ENCODE results near the gene MAPKBP1.

Gene MAPKBP1

DNA sequence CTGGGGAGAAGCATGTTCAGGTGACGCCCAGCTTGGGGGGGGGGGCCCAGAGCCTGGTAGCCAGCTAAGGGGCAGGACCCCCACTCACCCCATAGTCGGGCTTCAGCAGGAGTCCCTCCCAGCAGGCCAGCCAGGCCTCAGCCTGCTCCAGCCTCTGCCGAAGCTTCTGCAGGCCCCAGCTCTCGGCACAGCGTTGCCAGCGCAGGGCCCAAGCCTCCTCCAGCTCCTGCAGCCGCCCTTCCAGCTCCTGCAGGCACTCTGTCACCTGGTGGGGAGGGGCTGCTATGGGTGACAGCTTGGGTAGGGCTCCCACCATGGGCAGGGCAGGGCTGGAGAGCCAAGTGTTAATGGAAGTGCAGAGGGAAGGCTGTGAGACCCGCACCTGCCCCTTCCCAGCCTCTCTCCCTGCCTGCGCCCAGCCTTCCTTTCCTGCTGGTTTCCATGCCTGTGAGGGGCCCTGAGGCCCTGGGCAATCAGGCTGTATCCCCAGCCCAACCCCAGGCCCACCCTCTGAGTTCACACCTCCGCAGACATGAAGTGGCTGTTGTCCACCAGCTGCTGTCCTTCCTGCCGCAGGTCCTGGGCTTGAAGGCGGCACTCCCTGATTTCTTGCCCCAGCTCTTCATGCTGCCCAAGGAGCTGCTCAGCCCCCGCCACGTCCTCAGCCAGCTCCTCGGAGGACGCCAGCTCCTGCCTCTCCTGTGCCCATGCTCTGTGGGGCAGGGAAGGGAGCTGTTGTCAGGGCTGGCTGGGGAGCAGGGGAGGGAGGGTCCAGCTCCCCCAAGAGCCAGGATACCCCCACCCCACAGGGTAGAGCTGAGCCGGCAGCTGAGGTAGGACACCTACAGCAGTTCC lies 78.7 kb downstream of the MAPKBP1 start:
- DNase-seq: no peak

DNA sequence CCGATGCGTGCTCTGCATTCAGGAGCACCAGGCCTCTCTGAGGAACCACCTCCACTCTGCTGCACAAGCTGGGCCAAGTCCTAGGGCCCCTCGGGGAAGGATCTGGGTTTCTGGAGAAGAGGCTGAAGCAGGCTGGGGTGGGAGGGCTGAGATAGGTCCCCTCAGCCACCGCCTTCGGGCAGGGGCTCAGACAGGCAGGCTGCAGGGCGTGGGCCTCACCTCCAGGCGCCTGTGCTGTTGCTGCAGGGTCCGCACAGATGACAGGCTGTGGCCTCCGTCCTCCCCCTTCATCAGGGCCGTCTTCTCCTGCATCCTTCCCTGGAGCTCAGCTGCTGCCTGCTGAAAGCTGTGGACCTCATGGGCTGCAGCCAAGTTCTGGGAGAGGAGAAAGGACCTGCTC lies 79.5 kb downstream of the MAPKBP1 start:
- no peak for DNase-seq

DNA sequence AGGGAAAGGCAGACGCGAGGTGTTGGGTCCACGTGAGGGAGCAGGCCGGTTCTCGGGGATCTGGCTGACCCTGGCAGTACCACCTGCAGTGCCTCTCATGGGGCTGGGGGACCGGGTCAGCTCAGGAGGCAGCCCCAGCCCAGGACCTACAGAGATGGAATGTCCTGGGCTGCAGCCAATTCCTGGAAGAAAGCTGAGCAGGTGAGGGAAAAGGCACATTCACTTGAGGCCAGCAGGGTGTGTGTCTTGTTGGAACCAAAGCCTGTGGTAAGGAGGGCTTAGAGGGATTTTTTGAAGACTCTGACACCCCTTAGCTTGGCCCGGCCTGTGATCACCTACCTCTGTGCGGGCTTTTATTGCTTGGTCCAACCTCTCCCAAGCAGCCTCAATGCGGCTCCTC lies 80.2 kb downstream of the MAPKBP1 start:
- DNase-seq: no peak

DNA sequence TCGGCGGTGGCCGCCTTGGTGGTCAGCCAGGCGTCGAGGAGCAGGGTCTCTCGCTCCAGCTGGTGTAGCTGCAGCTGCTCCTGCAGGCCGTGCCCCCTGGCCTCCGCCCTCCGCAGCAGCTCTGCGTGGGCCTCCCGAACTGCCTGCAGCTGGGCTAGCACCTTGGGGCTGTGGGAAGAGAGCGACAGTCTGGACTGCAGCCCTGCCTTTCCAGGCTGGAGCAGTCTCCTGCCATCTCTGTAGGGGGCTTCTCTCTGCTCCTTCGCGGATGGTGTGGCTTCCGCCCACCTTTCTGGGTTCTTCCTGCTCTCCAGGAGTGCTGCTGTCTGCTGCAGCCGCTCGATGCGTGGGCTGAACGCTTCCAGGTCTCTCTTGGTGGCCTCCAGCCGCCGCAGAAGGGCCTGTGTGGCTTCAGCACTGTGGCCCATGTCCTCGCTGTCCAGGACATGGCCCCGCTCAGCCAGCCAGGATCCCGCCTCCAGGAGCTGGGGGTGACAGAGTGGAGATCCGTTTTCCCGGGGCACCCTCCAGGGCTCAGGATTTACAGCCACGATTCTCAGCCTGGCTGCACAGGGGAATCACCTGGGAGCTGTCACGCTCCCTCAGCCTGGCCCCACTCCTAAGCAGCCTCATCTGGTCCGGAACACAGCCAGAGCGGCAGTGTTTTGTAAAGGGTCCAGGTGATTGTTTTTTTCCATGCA lies 81.1 kb downstream of the MAPKBP1 start:
- DNase-seq: no peak

DNA sequence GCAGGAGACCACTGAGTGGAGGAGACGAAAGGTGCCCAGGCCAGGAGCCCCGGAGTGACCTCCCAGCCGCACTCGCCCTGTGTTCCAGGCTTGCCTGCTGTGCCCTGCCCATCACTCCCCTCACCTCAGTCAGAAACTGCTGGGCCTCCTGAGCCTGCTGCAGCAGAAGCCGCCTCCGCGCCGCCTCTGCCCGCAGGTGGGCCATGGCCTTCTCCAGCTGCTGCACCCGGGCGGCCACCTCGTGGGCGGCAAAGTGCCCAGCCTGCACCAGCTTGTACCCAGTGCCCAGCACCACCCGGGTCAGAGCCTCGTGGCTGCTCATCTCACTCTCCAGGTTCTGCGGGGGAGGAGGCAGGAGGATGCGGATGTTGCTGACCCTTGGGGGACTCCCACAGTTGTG lies 82.0 kb downstream of the MAPKBP1 start:
- DNase-seq: no peak

DNA sequence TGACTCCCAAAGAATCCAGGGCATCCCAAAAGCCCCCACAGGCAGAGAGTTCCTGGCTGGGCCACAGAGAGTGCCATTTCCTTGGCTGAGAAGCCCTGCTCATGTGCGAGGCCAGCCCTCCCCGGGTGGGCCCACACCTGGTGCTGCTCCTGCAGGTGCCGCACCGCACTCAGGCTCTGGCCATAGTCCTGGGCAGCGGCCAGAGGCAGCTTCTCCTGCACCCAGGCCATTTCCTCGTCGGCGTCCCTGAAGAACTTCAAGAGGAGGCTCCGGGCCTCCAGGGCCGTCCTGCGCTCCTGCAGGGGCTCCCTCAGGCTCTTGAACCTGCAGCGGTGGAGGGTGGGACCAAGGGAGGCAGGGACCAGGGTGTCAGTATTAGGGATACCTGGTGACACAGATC lies 82.4 kb downstream of the MAPKBP1 start:
- no peak for DNase-seq

DNA sequence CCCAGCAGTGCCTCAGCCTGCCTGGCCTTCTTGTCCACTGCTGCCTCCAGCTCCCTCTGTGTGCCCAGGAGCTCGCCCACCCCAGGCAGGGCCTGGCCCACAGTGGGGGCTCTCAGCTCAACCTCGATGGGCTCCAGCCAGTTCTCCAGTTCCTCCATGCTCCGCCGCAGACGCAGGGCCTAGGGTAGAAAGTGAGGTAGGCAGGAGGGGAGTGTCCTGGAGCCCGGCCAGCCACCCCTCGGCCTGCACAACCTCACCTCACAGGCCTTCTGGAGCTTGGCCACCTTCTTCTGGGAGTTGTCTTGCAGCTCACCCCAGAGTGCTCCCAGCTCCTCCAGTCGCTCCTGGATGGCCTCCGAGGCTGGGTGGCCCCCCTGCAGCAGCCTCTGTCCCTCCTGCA lies 83.0 kb downstream of the MAPKBP1 start:
- DNase-seq: no peak

DNA sequence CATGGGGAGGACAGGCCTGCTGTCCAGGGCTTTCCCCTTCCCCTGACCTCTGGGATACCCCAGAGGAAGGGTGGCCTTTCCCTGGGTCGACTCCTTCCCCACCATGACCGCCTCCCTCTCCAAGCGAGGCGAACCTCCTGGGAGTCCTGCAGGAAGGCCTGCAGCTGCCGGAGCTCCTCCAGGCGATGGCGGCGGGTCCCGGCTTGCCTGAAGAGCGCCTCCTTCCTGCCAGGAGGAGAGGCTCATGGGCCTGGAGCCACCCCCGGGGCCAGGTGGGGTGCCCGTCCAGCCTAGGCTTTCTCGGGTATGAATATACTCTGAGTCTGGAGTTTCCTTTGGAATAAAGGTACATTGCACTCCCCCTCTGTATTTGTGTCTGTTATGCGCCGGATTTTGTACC lies 84.5 kb downstream of the MAPKBP1 start:
- no peak for DNase-seq

DNA sequence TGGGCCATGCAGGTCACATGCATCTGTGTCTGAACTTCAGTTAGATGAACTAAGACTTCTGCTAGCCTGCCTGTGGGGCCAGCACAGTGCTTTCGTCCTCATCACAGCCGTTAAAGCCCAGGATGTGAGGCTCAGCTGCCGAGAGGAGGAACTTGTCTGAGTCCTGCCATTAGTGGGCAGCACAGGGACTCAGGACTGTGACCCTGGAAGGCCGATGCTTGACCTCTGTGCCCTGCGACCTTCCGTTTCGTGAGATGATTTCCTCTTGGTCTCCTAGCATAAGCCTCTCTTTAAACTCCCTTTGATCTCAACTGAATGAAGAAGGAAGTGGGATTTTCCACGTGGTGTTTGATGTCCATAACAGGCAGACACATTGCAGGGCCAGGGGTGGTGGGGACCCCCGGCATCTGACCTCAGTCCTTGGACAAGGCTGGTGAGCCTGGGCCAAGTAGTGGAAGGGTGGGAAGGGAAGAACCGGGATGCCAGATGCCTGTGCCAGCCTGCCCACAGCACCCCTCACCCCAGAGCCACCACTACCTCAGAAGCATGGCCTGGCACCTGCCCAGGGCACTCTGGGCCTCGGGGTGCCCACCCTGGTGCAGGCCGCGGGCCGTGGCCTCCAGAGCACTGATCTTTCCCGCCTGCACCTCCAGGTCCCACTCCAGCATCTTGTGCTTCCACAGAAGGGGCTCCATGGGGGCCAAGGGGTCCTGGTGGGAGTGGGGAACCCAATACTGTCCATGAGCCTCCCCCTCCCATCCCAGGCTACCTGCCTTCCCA lies 86.0 kb downstream of the MAPKBP1 start:
- DNase-seq: no peak

DNA sequence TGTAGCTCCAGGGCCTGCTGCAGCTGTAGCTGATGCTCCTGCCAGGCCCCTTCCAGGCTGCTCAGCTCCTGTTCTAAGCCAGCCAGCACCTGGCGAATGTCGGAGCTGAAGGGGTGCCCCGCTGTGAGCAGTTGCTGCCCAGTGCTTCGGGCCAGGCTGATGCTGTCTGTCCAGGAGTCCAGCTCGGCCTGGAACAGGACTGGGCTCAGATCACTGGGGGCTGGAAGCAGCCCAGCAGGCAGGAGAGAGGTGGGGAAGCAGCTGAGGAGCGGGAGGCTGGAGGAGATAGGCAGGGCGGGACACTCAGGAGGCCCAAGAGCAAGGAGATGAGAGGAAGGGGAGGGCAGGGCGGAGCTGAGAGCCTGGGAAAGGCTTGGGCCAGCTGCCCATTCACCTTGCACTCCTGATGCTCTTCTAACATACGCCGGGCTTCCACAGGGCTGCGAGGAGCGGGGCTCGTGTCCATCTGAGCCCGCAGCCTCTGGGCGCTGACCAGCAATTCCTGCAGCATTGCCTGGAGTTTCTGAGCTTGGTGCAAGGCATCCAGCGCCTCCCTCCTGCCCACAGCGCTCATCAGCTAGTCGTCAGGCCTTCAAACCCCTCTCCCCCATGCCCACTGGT lies 87.6 kb downstream of the MAPKBP1 start:
- no peak for DNase-seq

DNA sequence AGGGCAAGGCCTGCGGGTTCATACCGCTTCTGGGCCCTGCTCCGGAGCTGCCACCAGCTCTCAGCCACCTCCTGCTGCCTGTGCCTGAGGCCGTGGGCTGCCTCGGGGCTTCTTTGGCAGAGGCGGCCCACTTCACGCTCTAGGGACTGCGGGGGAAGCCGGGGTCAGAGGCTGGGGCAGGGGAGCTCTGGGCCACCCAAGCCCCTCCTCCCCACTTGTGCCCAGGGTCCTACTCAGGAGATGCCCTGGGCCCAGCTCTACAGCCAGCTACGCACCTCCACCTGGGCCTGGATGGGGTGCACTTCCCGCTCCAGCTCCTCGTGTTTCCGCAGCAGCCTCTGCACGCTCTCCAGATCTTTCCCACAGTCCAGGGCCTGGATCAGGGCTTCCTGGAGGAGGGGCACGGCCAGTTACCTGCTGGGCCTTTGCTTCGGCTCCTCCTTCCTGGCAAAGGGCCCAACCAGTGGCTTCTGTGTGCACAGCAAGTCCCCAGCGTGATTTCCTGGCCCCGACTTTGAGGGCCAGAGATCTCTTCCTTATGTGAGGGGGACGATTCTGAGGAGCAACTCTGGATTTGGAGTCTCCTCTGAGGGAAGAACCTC lies 88.3 kb downstream of the MAPKBP1 start:
- DNase-seq: no peak

DNA sequence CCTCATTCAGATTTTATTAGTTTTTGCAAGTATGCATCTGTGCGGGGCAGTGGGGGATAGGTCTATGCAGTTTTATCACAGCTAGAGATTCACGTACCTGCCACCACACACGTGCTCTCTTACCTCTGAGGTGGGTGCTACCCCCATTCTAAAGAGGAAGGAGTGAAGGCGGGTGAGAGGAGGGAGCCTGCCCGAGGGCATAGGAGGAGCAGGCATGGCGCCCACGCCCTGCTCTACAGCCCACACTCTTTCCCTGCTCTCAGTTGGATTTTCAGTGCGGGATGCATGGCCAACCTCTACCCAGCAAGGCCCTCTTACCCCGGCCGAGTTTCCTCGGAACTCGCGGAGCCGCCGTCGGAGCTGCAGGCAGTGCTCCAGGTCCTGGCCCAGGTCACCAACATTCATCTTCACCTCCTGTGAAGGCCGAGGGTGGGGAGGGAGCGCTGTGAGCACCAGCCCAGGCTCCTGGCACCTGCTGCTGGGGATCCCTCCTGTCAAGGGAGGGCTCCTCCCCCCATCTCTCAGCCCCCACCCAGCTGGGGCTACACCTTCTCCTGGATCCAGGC lies 91.3 kb downstream of the MAPKBP1 start:
- DNase-seq: no peak

DNA sequence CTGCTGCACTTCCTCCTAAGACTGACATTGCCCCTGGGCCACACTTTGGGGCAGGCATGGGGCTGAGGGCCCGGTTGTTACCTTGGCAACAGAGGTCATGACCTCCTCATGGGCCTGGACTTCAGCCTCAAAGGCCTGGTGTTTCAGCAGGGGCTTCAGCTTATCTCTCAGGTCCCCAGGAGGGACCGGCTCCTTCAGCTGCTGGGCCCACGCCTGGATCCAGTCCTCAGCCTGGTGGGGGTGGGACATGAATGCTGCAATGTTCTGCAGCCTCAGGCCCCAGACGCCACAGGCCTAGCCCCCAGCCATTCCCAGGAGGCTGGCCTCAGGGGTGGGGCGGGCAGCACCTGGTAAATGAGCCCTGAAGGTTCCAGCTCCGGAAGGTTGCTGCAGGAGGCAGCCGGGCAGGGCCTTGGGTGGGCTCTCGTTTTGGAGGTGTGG lies 92.0 kb downstream of the MAPKBP1 start:
- DNase-seq: no peak

DNA sequence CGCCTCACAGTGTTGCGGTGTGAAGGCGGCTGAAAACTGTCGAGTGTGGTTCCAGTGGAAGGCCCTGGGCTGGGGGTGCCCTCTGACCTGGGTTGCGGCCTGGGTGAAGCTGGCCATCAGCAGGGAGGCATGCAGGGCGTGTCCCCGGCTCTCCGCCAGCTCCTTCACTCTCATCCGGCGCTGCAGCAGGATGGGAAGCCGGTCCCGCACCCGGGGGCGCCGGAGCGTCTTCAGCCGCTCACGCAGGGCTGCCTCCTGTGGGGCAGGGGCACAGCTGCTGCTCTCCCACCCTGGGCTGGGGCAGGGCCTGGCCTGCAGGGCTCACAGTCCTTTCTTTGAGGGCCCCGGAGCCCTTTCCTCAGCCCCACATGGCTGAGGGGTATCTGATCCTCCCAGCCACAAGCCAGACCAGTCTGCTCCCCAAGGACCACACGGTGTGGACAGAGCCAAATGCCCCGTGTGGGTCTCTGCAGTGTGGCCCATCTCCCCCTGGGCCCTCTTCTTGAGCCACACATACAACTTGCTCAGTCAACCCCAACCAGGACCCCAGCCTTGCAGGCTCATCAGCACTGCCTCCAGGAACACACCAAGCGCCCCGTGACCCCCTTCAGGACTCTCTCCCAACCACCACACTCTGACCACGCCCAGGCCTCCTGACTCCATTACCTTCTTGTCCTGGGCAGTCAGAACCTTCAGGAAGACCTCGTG lies 92.7 kb downstream of the MAPKBP1 start:
- DNase-seq: no peak

DNA sequence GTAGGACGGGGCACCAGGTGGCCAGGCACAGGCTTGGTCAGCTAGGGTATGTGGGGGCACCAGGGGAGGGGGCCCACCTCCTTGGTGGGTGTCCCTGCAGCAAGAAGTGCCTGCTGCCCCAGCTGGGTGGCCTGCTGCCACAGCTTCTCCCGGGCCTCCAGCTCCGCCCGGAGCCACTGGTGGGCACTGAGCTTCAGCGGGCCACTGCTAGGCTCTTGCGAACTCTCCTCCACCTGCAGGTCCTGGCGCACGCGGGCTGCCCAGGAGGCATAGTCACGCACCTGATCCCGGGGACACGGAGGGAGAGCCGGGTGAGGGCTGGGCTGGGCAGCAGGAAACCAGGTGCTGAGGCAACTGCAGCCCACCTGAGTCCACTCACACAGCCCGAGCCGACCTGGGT lies 94.0 kb downstream of the MAPKBP1 start:
- no peak for DNase-seq

DNA sequence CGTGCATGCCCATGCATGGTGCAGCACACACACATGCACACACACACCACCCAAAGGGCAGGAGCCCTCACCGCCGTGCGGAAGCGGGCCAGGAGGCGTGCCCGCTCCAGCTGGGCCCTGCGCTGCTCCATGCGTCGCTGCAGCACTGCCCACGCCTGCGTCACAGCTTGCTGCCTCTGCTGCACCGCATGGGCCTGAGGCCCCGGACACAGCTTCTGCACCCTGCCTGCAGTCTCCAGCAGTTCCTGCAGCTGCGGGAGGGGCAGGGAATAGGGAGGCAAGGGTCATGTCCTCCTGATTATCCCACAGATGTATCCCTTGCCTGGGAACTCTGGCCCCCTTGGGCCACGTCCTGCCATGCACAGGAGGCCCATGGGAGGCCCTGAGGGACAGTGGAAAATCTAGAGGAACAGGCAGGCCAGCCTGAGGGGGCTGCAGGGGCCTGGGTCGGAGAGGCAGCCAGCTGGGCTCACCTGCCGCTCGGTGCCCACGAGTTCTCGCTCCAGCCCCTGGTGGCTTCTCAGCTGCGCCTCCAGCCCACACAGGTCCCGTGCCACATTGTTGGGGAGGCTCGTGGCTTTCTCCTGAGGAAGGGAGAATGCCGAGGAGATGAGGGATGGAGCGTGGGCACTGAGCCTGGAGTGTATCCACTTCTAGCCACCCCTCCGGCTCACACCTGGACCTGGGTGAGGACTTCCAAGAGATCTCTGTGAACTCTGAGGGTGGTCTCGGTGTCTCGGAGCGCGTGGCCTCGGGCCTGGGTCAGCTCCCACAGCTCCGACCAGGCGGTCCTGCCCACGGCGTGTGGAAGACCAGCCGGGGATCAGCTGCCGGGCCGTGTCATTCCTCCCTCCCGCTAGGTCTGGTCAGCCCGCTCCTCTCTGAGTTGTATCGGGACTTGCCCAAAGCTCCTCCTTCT lies 95.7 kb downstream of the MAPKBP1 start:
- no peak for DNase-seq

DNA sequence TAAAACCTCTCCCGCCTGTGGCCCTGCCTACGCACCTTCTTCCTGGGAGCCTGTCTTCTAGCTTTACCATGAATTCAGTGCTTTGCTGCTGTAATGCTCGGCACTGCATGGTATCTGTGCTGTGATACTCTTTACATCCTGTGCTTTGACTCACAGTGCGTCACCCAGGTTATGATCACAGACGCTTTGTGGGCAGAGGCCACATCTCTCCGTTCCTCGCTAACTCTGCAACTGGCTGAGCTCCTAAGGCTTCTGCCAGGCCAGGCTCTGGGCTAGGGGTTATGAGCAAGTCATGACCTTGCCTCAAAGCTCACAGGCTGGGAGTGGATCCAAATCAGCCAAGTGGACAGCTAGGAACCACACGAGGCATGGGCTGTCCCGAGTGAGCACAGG lies 96.4 kb downstream of the MAPKBP1 start:
- DNase-seq: peak in 1 of 4 experiments; percentile 47

DNA sequence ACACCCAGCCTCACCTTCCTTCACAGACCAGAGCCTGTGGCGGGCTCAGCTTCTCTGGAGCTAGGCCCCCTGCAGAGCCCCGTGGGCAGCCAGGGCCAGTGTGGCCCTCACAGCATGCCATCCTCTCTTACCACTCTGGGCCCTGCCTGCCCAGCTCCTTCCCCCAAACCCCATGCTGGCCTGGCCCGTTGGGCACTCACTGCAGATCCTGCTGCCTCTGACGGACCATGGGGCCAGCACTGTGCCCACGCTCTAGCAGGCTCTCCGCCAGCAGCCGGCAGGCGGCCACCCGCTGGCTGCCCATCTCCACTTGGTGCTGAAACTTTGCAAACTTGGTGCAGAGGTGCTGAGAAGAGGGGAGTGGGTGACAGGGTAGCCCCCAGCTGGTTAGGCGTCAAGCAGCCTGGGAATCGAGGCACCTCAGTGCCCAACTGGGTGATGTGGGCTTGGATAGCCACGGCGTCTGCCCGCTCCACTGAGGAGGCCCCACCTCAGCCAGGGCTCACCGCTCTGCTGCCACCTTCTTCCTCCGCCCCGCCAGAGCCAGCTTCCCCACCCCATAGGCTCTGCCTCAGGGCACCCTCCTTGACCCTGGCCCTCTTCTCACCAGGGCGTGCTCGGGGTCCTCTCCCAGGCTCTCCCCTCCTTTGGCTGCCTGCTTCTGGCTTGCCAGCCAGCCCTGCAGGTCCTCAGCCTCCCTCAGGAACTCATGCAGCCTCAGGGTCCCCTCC lies 97.1 kb downstream of the MAPKBP1 start:
- DNase-seq: no peak

DNA sequence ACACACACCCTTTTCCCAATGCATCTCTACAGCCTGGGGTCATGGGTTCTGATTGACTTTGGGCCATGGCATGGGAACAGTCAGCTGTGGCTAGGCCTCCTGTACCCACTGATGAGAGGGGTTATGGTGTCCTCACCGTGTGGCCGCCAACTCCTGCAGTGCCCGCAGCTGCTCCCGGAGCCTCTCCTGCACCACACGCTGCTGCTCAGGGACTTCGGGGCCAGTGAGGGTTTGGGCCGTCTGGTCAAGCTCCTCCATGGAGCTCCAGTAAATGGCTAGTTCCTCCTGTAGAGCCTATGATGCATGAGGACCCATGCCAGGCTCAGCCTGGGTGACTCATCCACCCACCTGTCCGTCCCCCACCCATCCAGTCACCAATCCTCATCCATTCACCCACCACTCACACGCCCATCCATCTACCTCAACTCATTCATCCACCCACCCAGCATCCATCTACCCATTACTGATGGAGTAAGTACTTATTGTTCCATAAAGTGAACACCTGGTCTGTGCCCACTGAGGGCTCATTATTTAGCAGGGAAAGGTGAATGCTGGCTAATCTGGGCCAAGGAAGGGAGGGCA lies 98.0 kb downstream of the MAPKBP1 start:
- DNase-seq: no peak

Measured in activated naive CD4-positive, alpha-beta T cell (primary cell).